HepG2 (cell line): Measurements from ENCODE around the gene PTPRC. TPM values are rescaled to one million over a fixed set of nuclear protein-coding genes. Genes with fewer than 3 reads are reported as not detected.

ENCODE experiments used
- ATAC-seq: fragments of 200-7000 bp; cut with Tn5 transposase; 3 replicates; pipeline ENCODE4 v1.9.1; 2020; ENCODE audit warnings: mild to moderate bottlenecking, moderate library complexity
- BruUV-seq: library from RNA; stranded (reverse); fragments of 400-500 nt; replicated peaks from 2 replicates; lab custom pipeline; 2021; lab: Mats Ljungman, UMichigan
- CTCF ChIA-PET: fragments of 300-600 bp; formaldehyde crosslinking; extraction: SDS; loops from one replicate; lab custom pipeline; 2021; ENCODE audit warnings: low total read pairs, inconsistent platforms, low intra/inter-chr PET ratio; lab: Yijun Ruan, JAX
- POLR2A ChIA-PET: fragments of 350-600 bp; sonication (Branson Sonifier 250); formaldehyde crosslinking; loops from one replicate; lab custom pipeline; 2020; ENCODE audit warnings: antibody characterized with exemption, inconsistent platforms; lab: Yijun Ruan, JAX
- DNase-seq: peaks from one replicate; pipeline ENCODE4 v3.0.0-alpha.2; 2015; ENCODE audit warnings: low spot score
- FAIRE-seq: peaks from 3 replicates; lab custom pipeline; 2011; peaks lifted over from hg19 to GRCh38; lab: Jason Lieb, UNC
- H2AFZ ChIP-seq: one replicate; pipeline ENCODE4 v1.6.1; 2011; ENCODE audit warnings: low read length, inconsistent platforms
- H3K27ac ChIP-seq: fragments of 300-600 bp; 3 replicates; pipeline ENCODE4 v1.8.0; 2011; ENCODE audit warnings: mixed run types, mild to moderate bottlenecking, mixed read lengths, low read length, inconsistent platforms; ENCODE audit not compliant: insufficient read depth; ENCODE audit errors: extremely low read length
- H3K27me3 ChIP-seq, 2 experiments: fragments of 200-600 bp in 1 of 2; 2 replicates in 1 of 2; 3 replicates in 1 of 2; pipeline versions ENCODE4 v1.6.0 to v1.8.0; 2011; ENCODE audit warnings: low read length in 2 of 2, mild to moderate bottlenecking in 2 of 2, moderate library complexity in 2 of 2, inconsistent platforms in 1 of 2; ENCODE audit not compliant: insufficient read depth in 2 of 2, control insufficient read depth in 1 of 2
- H3K36me3 ChIP-seq, 2 experiments: fragments of 200-600 bp in 1 of 2; replicated peaks in 1 of 2; 2 replicates in 1 of 2; 3 replicates in 1 of 2; pipeline versions ENCODE4 v1.5.1 to v1.8.0; 2011; ENCODE audit warnings: low read length in 2 of 2, inconsistent platforms in 1 of 2; ENCODE audit not compliant: insufficient read depth in 2 of 2, control insufficient read depth in 1 of 2
- H3K4me1 ChIP-seq: 2 replicates; pipeline ENCODE4 v1.5.1; 2012; ENCODE audit warnings: low read length, inconsistent platforms; ENCODE audit not compliant: insufficient read depth
- H3K4me2 ChIP-seq: 2 replicates; pipeline ENCODE4 v1.6.0; 2011; ENCODE audit warnings: low read depth, low read length, inconsistent platforms
- H3K4me3 ChIP-seq, 3 experiments: fragments of 200-600 bp in 1 of 3; sonication (generic), shearing (Covaris generic) in 1 of 3; replicated peaks in 1 of 3; 2 replicates each; pipeline ENCODE4 v1.5.1; 2011 to 2016; ENCODE audit warnings: low read length in 3 of 3, inconsistent platforms in 2 of 3, low read depth in 2 of 3, mild to moderate bottlenecking in 2 of 3, control low read depth in 1 of 3, mixed read lengths in 1 of 3; ENCODE audit not compliant: insufficient read depth in 1 of 3
- H3K79me2 ChIP-seq: one replicate; pipeline ENCODE4 v1.6.1; 2011; ENCODE audit warnings: low read length, inconsistent platforms; ENCODE audit not compliant: insufficient read depth
- H3K9ac ChIP-seq: 2 replicates; pipeline ENCODE4 v1.6.0; 2011; ENCODE audit warnings: mild to moderate bottlenecking, low read depth, low read length, inconsistent platforms; ENCODE audit not compliant: insufficient read depth
- H3K9me3 ChIP-seq: 2 replicates; pipeline ENCODE4 v1.5.1; 2012; ENCODE audit warnings: mild to moderate bottlenecking, low read length
- H4K20me1 ChIP-seq: 2 replicates; pipeline ENCODE4 v1.6.0; 2011; ENCODE audit warnings: inconsistent platforms, mild to moderate bottlenecking, low read length, moderate library complexity; ENCODE audit not compliant: insufficient read depth
- CREB3 ChIP-seq: sonication (generic); formaldehyde crosslinking; IDR thresholded peaks from 2 replicates; pipeline ENCODE4 v1.5.0; 2020; ENCODE audit warnings: missing genetic modification reagents
- ESRRA ChIP-seq: sonication (generic); formaldehyde crosslinking; IDR thresholded peaks from 2 replicates; pipeline ENCODE4 v1.5.1; 2020; ENCODE audit warnings: mild to moderate bottlenecking, low read depth, missing genetic modification reagents
- MAFG ChIP-seq: sonication (generic); formaldehyde crosslinking; IDR thresholded peaks from 2 replicates; pipeline ENCODE4 v1.5.1; 2020; ENCODE audit warnings: mild to moderate bottlenecking, missing genetic modification reagents
- REPIN1 ChIP-seq: sonication (generic); formaldehyde crosslinking; IDR thresholded peaks from 2 replicates; pipeline ENCODE4 v1.8.0; 2022; ENCODE audit warnings: missing genetic modification reagents, low read depth, mild to moderate bottlenecking, borderline replicate concordance
- SAFB2 ChIP-seq: sonication (generic); formaldehyde crosslinking; IDR thresholded peaks from 2 replicates; pipeline ENCODE4 v1.5.1; 2020; ENCODE audit warnings: missing genetic modification reagents, low read depth, mild to moderate bottlenecking, borderline replicate concordance
- SNAPC5 ChIP-seq: sonication (generic); formaldehyde crosslinking; IDR thresholded peaks from 2 replicates; pipeline ENCODE4 v1.8.1; 2023; ENCODE audit warnings: mild to moderate bottlenecking, missing genetic modification reagents, borderline replicate concordance
- SOX5 ChIP-seq: IDR thresholded peaks from 2 replicates; pipeline ENCODE4 v1.6.1; 2016; ENCODE audit warnings: borderline replicate concordance
- SRY ChIP-seq: sonication (generic); formaldehyde crosslinking; IDR thresholded peaks from 2 replicates; pipeline ENCODE4 v1.8.0; 2022; ENCODE audit warnings: mild to moderate bottlenecking, missing genetic modification reagents
- STAT5B ChIP-seq: sonication (generic); formaldehyde crosslinking; IDR thresholded peaks from 2 replicates; pipeline ENCODE4 v1.4.0; 2020; ENCODE audit warnings: missing genetic modification reagents
- ZNF263 ChIP-seq: sonication (generic); formaldehyde crosslinking; IDR thresholded peaks from 2 replicates; pipeline ENCODE4 v1.4.0; 2020; ENCODE audit warnings: missing genetic modification reagents
- ZNF446 ChIP-seq: sonication (generic); formaldehyde crosslinking; IDR thresholded peaks from 2 replicates; pipeline ENCODE4 v1.5.0; 2020; ENCODE audit warnings: mild to moderate bottlenecking, missing genetic modification reagents
- ZNF530 ChIP-seq: sonication (generic); formaldehyde crosslinking; IDR thresholded peaks from 2 replicates; pipeline ENCODE4 v1.5.0; 2020; ENCODE audit warnings: low read depth, mild to moderate bottlenecking, missing genetic modification reagents
- ZNF556 ChIP-seq: sonication (generic); formaldehyde crosslinking; IDR thresholded peaks from 2 replicates; pipeline ENCODE4 v1.4.0; 2020; ENCODE audit warnings: mild to moderate bottlenecking, missing genetic modification reagents, borderline replicate concordance
- ZNF597 ChIP-seq: sonication (generic); formaldehyde crosslinking; IDR thresholded peaks from 2 replicates; pipeline ENCODE4 v1.5.0; 2020; ENCODE audit warnings: missing genetic modification reagents
- WGBS: methylation state at CpG from one replicate; pipeline ENCODE4 v1.1.6; 2017; ENCODE audit warnings: low lambda C conversion rate; 5-methylcytosine and 5-hydroxymethylcytosine counted together
- in situ Hi-C: cut with HindIII; loops from 2 replicates; pipeline ENCODE4 v1.10.0; 2017; ENCODE audit warnings: low pct_unique_long_range_greater_than_20kb; ENCODE audit not compliant: extremely low pct_ligation_motif_present
- intact Hi-C: fragments of 100-400 bp; cut with micrococcal nuclease; formaldehyde crosslinking; loops from one replicate; pipeline ENCODE4 v1.10.0; 2022; ENCODE audit not compliant: unreplicated experiment
- polyA plus RNA-seq, 8 experiments: library from polyadenylated mRNA; depleted of rRNA in 3 of 8; stranded (reverse) in 7 of 8; unstranded in 1 of 8; fragments of >200 nt; fragmentation: Illumina TruSeq in 4 of 8; extraction: Trizol in 4 of 8; gene quantifications; 2 replicates each; pipeline versions ENCODE4 v1.2.1 to v1.2.3, GENCODE V29; 2011 to 2016; ENCODE audit warnings: low read depth in 4 of 8, missing spikeins in 1 of 8, mixed read lengths in 1 of 8; ENCODE audit not compliant: insufficient read depth in 1 of 8
- total RNA-seq, 5 experiments: library from RNA; depleted of rRNA; stranded (reverse); fragments of >200 nt; fragmentation: Illumina TruSeq; extraction: Trizol; gene quantifications; 2 replicates each; pipeline ENCODE4 v1.2.3, GENCODE V29; 2016; ENCODE audit warnings: low read depth in 1 of 5

PTPRC gene
- total and polyA plus RNA-seq, 2 of the 13 experiments (the other 11 are each of a cell fraction or from before 2014, with no cell fraction given), result not detected

- Histone ChIP-seq H3K4me3 (no peak overlapping the region), H3K4me2 (no peak overlapping the region)
Observed at GRCh38 chr1:198604975-198605374, 33.9 kb upstream of the PTPRC start.

More at GRCh38 chr1:198604975-198605374, 33.9 kb upstream of the PTPRC start:
- WGBS, result 0% methylated on average over 1 of the region's 1 CpG
- H3K9me3 ChIP-seq, result no peaks in the 10 kb centered on the region
- no peaks in the 10 kb centered on the region for H4K20me1 ChIP-seq
- H3K9ac ChIP-seq, result no peak overlapping the region
- no peaks in the 10 kb centered on the region for H3K4me1 ChIP-seq
- no peak for FAIRE-seq
- no peak for TF ChIP-seq ZNF597 (CRISPR knock-in tag)
- no peak for TF ChIP-seq STAT5B
- no peak for TF ChIP-seq ZNF556 (CRISPR knock-in tag)
- no peak for TF ChIP-seq SNAPC5
- TF ChIP-seq MAFG (CRISPR knock-in tag), result no peak
- TF ChIP-seq ZNF263 (CRISPR knock-in tag), result no peak
- TF ChIP-seq SRY (CRISPR knock-in tag), result no peak
- no peak for TF ChIP-seq ZNF446 (CRISPR knock-in tag)
- no peak for TF ChIP-seq SAFB2 (CRISPR knock-in tag)
- TF ChIP-seq SOX5, result no peak
- no peak for TF ChIP-seq CREB3 (CRISPR knock-in tag)
- TF ChIP-seq ESRRA (CRISPR knock-in tag), result no peak
- TF ChIP-seq ZNF530 (CRISPR knock-in tag), result no peak
- no peak for TF ChIP-seq REPIN1
- in situ Hi-C loops, result no loop called here
- no peak for ATAC-seq
- no peak overlapping the region for H2AFZ ChIP-seq
- BruUV-seq, result no TSS peak
- H3K27me3 ChIP-seq, result no peaks in the 10 kb centered on the region; a peak in 1 of 5 replicates
- ChIA-PET POLR2A (no interaction called here), CTCF (no interaction called here)
- H3K27ac ChIP-seq, result no peak overlapping the region
- DNase-seq, result no peak
- no peaks in the 10 kb centered on the region for H3K36me3 ChIP-seq
- intact Hi-C loops, result no loop called here
- H3K79me2 ChIP-seq, result no peaks in the 10 kb centered on the region
